ENCODE data around the gene MAP3K2. TPM values are rescaled to one million over a fixed set of nuclear protein-coding genes. Genes with fewer than 3 reads are reported as not detected.
A peak's percentile ranks its signal among the peaks of the same experiment; 100 is the strongest.

MAP3K2 gene
- total RNA-seq, 1 donor from 2014 or later, result 47.7 TPM

GRCh38 chr2:127406454-127406853 lies 18.7 kb upstream of the MAP3K2 start:
- H3K27me3 ChIP-seq, result no peaks in the 10 kb centered on the region
- peak overlapping the region; percentile 58 to 79 for H3K27ac ChIP-seq
- peaks cover 11 to 59% of the 10 kb centered on the region in 2 donors for H3K4me1 ChIP-seq

GRCh38 chr2:127405255-127405610 lies 17.5 kb upstream of the MAP3K2 start:
- Histone ChIP-seq H3K36me3 (no peaks in the 10 kb centered on the region), H3K4me1 (peaks cover 11 to 55% of the 10 kb centered on the region in 2 donors), H3K9me3 (no peaks in the 10 kb centered on the region), H3K4me3 (no peak overlapping the region), H3K27me3 (no peaks in the 10 kb centered on the region), H3K27ac (peak overlapping the region; percentile 58 to 79)
- DNase-seq (ENCODE audit: low spot score in 2 of 2), result peak in 1 of 2 donors; percentile 34
- intact Hi-C loops (cut with DNase I), result no loop called here
- no peak for TF ChIP-seq CTCF (IDR thresholded peaks at IDR 0.05)

More at GRCh38 chr2:127406454-127406853, 18.7 kb upstream of the MAP3K2 start:
- Histone ChIP-seq H3K4me3 (no peak overlapping the region), H3K9me3 (no peaks in the 10 kb centered on the region), H3K36me3 (no peaks in the 10 kb centered on the region)
- intact Hi-C loops (cut with DNase I), result no loop called here
- no peak for TF ChIP-seq CTCF (IDR thresholded peaks at IDR 0.05)
- DNase-seq (ENCODE audit: low spot score in 2 of 2), result no peak

DNA sequence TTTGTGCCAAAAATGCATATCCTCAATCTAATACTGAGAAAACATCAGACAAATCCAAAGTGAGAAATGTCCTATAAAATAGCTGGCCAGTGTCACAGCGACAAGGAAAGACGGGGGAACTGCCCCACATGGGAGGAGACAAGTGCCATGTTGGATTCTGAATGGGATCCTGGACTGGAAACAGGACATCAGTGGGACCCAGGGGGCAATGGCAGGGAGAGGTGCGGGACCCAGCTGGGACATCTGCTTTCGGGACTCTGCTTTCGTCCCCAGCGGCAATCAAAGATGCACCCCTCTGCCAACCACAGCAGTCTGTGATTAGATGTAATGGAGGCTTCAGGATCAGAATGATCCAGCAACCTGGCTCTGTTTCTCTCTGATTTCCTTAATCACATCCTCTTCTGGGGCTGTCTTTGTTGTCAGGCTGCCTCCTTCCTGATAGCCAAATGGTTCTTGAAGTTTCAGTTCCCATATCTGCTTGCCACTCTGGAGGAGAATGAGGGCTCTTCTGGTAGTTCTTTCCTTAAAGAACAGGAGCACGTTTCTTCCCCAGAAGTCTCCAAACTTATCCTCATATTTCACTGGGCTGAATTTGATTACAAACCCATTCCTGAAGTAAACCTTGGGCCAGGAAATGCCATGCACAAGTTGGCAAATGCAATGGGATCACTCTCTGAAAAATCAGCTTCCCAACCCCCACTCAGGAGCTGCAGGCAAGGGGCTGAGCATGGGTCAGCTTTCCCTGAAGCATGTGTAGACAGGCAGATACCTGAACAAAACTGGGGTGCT lies 16.9 kb upstream of the MAP3K2 start:
- Histone ChIP-seq H3K4me1 (peaks cover 11 to 49% of the 10 kb centered on the region in 2 donors), H3K9me3 (no peaks in the 10 kb centered on the region), H3K36me3 (no peaks in the 10 kb centered on the region), H3K27me3 (no peaks in the 10 kb centered on the region), H3K27ac (peak overlapping the region; percentile 58 to 79), H3K4me3 (no peak overlapping the region)
- intact Hi-C loops (cut with DNase I), result no loop called here
- no peak for TF ChIP-seq CTCF (IDR thresholded peaks at IDR 0.05)
- peak in 1 of 2 donors; percentile 57 for DNase-seq (ENCODE audit: low spot score in 2 of 2)

DNA sequence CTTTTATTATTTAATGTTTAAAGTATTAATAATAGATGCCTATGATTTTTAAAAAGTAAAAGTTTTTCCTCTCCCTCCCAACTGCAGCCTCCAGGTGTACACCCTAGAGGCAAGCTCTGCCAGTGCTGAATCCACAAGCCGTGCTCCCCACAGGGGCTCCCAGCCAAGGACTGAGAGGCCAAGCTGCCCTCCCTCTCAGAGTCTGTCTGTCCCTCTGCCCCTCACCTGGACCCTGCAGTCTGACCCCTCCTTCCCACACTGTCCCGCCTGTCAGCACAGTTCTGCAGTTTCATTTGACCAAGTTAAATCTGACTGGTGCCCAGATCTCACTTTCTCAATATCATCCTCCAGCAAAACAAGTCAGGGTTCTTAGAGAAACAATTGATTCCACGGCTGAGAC lies 15.7 kb upstream of the MAP3K2 start:
- Histone ChIP-seq H3K4me1 (peaks cover 9 to 46% of the 10 kb centered on the region in 2 donors), H3K36me3 (no peaks in the 10 kb centered on the region), H3K27ac (no peak overlapping the region), H3K9me3 (no peaks in the 10 kb centered on the region), H3K4me3 (no peak overlapping the region), H3K27me3 (no peaks in the 10 kb centered on the region)
- no peak for DNase-seq (ENCODE audit: low spot score in 2 of 2)
- no peak for TF ChIP-seq CTCF (IDR thresholded peaks at IDR 0.05)
- intact Hi-C loops (cut with DNase I), result no loop called here

DNA sequence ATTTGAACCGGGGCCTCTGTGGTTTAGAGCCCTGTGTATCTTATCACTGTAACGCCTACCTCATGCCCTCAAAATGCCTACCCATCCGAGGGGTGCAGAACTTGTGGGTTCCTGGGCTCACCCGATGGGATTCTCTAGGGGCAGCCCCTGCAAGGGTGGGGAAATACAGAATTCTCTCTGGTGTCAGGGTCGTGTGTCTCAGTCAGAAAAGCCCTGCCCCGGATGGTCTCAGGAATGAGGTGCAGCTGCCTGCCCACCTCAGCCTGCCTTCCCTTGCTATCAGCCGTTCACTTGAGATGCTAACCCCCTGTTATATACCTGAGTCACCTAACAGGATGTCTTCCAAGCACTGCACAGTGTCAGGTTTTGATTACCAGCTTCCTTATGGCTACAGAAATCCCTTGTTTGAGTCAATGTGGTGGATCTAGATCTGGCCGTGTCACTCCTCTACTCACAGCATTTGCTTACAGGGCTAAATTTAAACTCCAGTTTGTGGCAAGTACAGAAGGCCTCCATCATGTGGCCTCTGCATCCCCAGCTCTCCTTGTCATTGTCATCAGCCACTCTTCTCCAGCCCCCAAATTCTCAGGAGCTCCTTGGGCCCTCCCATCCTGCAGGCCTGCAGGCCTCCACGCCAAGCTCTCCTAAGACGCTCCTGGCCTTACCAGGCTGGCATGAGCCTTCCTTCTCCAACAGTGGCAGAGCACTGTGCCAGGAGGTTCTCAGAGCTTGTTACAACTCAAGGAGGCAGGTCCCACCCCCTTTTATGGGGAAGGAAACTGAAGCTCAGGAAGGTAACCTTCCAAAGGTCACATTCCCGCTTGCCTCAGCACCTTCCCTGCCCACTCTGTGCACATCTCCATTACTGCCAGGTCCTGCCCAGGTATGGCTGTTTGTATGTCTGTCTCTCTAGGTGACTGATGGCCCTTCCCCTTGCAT lies 14.3 kb upstream of the MAP3K2 start:
- H3K4me1 ChIP-seq, result peaks cover 6 to 48% of the 10 kb centered on the region in 2 donors
- no peak overlapping the region for H3K27ac ChIP-seq
- intact Hi-C loops (cut with DNase I), result no loop called here
- H3K4me3 ChIP-seq, result no peak overlapping the region
- no peaks in the 10 kb centered on the region for H3K9me3 ChIP-seq
- TF ChIP-seq CTCF (IDR thresholded peaks at IDR 0.05), result no peak
- H3K27me3 ChIP-seq, result no peaks in the 10 kb centered on the region
- no peaks in the 10 kb centered on the region for H3K36me3 ChIP-seq
- DNase-seq (ENCODE audit: low spot score in 2 of 2), result peak in 1 of 2 donors; percentile 57

Measured in ascending aorta (tissue), 2 donors.